Activated CD8-positive, alpha-beta memory T cell treated with anti-CD3 and anti-CD28 coated beads, Interleukin-2, amount 10 ng/mL, durations not matched to agents 7 days and 5 days (primary cell): Measurements from ENCODE around the gene JAKMIP2. TPM values are rescaled to one million over a fixed set of nuclear protein-coding genes. Genes with fewer than 3 reads are reported as not detected.

Experiments
- ATAC-seq: fragments of 150-1000 bp; cut with Tn5 transposase; one replicate; pipeline ENCODE4 v1.10.0; 2021; ENCODE audit warnings: moderate library complexity
- CTCF ChIA-PET: fragments of 350-600 bp; sonication (Branson Sonifier 250); formaldehyde crosslinking; loops from one replicate; lab custom pipeline; 2021; ENCODE audit warnings: antibody characterized with exemption; lab: Charles Lee
- DNase-seq: peaks from one replicate; pipeline ENCODE4 v3.0.0-alpha.2; 2020
- H3K27ac Mint-ChIP-seq: one replicate; pipeline ENCODE4 v1.8.0; 2021; ENCODE audit warnings: mild to moderate bottlenecking, mixed read lengths
- H3K27me3 Mint-ChIP-seq: one replicate; pipeline ENCODE4 v1.8.0; 2021; ENCODE audit warnings: mixed read lengths
- H3K36me3 Mint-ChIP-seq: one replicate; pipeline ENCODE4 v1.8.0; 2021; ENCODE audit warnings: mild to moderate bottlenecking, mixed read lengths
- H3K4me1 Mint-ChIP-seq: one replicate; pipeline ENCODE4 v1.8.0; 2021; ENCODE audit warnings: mixed read lengths
- H3K4me3 Mint-ChIP-seq: one replicate; pipeline ENCODE4 v1.8.0; 2021; ENCODE audit warnings: mild to moderate bottlenecking, moderate library complexity, mixed read lengths
- H3K9me3 Mint-ChIP-seq: one replicate; pipeline ENCODE4 v1.8.0; 2022; ENCODE audit warnings: low read depth, mixed read lengths
- total RNA-seq, 2 experiments: library from RNA; stranded (reverse); gene quantifications; one replicate each; pipeline ENCODE4 v1.2.3, GENCODE V29; 2021

The JAKMIP2 gene
- total RNA-seq, 2 experiments from 2014 or later: 5.2 to 6.1 TPM

DNA sequence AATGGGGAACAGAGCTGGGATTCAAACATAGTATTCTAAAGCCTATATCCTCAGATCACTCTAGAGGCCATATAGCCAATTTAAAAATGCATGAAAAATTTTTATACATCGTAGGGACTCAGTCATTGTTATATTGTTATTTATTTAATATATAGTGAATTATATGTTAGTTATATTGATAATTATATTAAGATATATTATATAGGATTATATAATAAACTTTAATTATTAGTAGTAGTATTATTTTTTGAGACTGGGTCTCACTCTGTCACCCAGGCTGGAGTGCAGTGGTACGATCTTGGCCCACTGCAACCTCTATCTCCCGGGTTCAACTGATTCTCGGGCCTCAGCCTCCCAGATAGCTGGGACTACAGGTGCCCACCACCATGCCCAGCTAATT, 206.9 kb downstream of the JAKMIP2 start:
- no peaks in the 10 kb centered on the region for H3K27me3 Mint-ChIP-seq
- H3K9me3 Mint-ChIP-seq: no peaks in the 10 kb centered on the region
- CTCF ChIA-PET: no interaction called here
- no peak for DNase-seq
- no peaks in the 10 kb centered on the region for H3K4me1 Mint-ChIP-seq
- no peak overlapping the region for H3K27ac Mint-ChIP-seq
- no peak overlapping the region for H3K4me3 Mint-ChIP-seq
- ATAC-seq: no peak
- no peaks in the 10 kb centered on the region for H3K36me3 Mint-ChIP-seq

DNA sequence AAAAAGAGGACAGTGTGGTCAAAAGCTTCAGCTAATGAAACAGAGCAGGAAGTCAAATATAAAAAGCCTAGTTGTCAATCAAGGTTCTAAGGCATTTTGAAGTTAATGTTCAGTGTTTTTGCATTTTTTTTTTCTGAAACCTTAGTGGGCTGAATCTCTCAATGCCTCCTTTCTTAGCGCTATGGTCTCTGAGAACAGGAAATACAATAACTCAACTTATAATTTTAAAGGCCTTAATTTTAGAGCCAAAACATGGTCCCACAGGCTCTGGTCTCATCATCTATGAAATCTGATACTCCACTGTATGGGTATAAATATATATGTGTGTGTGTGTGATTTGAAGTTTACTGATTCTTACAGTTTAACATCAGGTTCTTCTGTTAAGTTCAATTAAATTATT, 209.3 kb downstream of the JAKMIP2 start:
- ATAC-seq (no peak), DNase-seq (no peak)
- CTCF ChIA-PET: no interaction called here
- H3K27me3 Mint-ChIP-seq: no peaks in the 10 kb centered on the region
- no peak overlapping the region for H3K4me3 Mint-ChIP-seq
- no peaks in the 10 kb centered on the region for H3K36me3 Mint-ChIP-seq
- no peaks in the 10 kb centered on the region for H3K4me1 Mint-ChIP-seq
- no peak overlapping the region for H3K27ac Mint-ChIP-seq
- H3K9me3 Mint-ChIP-seq: no peaks in the 10 kb centered on the region

DNA sequence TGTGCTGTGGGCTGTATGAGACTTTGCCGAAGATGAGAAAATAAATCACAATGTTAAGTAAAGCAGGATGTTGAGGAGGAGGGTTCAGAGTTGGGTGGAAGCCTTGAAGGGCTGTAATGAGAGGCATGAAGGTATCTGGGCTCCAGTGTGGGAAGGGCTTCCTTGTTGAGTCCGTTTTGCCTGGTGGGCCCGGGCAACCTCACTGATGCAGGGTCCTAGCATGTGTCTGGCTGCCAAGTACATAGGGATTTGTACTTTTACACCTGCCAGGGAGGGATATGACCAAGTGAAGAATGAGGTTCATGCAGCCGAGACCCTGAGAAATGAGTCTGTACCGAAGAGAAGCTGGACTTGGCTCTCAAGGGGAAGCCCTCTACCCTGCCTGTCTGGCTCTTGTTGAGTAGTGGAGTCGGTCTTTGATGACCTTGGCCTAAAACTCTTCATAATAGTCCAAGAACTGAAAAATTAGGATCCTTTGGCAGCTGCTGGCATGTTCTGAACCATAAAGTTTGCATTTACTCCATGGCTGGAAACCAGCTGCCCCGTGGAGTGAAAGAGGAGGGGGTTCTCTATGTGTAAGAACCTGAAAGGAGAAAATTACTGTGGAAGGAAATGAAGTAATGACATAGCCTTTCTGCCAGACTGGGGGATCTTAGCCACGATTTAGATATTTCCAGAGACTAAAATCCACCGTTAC, 213.7 kb downstream of the JAKMIP2 start:
- H3K27ac Mint-ChIP-seq: no peak overlapping the region
- CTCF ChIA-PET: no interaction called here
- H3K36me3 Mint-ChIP-seq: no peaks in the 10 kb centered on the region
- H3K9me3 Mint-ChIP-seq: no peaks in the 10 kb centered on the region
- no peak for ATAC-seq
- no peaks in the 10 kb centered on the region for H3K27me3 Mint-ChIP-seq
- H3K4me1 Mint-ChIP-seq: no peaks in the 10 kb centered on the region
- H3K4me3 Mint-ChIP-seq: no peak overlapping the region
- DNase-seq: no peak

DNA sequence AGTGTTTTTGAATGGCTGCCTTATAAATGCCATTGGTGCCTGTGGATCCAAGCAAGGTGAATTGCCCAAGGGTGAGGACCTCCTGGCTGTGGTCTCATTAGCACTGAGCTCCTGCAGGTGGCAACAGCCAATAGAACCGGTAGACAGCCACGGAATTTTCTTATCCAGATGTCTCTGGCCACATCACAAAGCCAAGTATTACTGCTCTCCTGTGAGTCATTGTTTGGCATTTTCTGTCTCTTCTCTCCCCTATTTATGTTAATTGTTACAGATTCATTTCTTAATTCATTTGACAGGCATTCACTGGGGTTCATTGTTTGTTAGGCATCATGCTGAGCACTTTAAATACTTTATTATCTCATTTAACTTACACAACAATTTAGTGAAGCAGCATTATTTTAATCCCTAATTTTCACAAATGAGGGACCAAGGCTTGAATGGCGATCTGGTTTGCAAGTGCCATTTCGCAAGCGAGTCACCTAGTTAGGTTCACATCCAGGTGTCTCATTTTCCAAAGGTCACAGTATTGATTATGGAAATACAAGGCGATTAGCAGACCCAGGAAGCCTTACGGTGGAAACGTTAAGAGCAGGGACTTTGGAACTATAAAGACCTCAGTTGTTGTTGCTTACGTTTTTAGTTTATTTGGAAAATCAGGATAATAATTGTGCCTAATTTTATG, 214.5 kb downstream of the JAKMIP2 start:
- no peak overlapping the region for H3K4me3 Mint-ChIP-seq
- ATAC-seq (no peak), DNase-seq (no peak)
- H3K4me1 Mint-ChIP-seq: no peaks in the 10 kb centered on the region
- H3K9me3 Mint-ChIP-seq: no peaks in the 10 kb centered on the region
- H3K36me3 Mint-ChIP-seq: no peaks in the 10 kb centered on the region
- H3K27me3 Mint-ChIP-seq: no peaks in the 10 kb centered on the region
- no peak overlapping the region for H3K27ac Mint-ChIP-seq
- CTCF ChIA-PET: no interaction called here

DNA sequence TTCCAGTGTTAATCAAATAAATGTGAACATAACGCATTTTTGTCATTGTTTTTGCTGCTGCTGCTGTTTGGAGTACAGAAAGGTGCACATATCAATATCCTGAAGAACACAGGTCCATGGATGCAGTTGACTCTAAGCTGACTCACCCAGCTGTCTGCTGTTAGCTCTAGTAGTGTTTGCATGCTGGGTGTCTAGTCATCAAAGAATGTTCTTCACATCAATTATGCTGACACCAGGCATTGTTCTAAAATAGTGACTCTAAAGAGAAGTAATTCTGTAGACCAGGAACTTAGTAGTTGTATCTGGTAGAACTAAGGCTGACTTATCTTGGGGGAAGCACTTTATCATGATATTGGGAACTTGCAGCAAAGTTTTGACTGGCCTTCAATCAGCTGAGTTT, 217.0 kb downstream of the JAKMIP2 start:
- ATAC-seq (no peak), DNase-seq (no peak)
- Mint-ChIP-seq H3K27ac (no peak overlapping the region), H3K36me3 (no peaks in the 10 kb centered on the region), H3K27me3 (no peaks in the 10 kb centered on the region), H3K9me3 (no peaks in the 10 kb centered on the region), H3K4me1 (no peaks in the 10 kb centered on the region), H3K4me3 (no peak overlapping the region)
- CTCF ChIA-PET: no interaction called here

DNA sequence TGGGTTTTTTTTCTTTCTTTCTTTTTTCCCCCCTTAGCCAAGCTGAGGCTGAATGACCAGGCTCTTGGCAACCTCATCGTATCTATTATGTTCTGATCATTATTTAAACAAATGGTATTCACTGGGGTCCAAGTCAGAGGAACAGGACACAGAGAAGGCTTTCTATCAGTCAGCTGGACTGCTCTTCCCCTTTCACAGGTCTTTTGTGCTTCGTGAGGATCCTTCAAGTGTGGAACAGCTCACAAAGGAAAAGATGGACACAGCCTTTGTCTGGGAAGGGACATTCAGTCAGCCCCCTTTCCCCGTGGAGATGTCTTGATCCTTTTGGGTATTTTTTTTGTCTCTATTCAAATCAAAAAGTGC, 218.4 kb downstream of the JAKMIP2 start:
- no peak overlapping the region for H3K4me3 Mint-ChIP-seq
- H3K27me3 Mint-ChIP-seq: no peaks in the 10 kb centered on the region
- CTCF ChIA-PET: no interaction called here
- H3K36me3 Mint-ChIP-seq: no peaks in the 10 kb centered on the region
- H3K9me3 Mint-ChIP-seq: no peaks in the 10 kb centered on the region
- ATAC-seq (no peak), DNase-seq (no peak)
- H3K4me1 Mint-ChIP-seq: no peaks in the 10 kb centered on the region
- H3K27ac Mint-ChIP-seq: no peak overlapping the region

DNA sequence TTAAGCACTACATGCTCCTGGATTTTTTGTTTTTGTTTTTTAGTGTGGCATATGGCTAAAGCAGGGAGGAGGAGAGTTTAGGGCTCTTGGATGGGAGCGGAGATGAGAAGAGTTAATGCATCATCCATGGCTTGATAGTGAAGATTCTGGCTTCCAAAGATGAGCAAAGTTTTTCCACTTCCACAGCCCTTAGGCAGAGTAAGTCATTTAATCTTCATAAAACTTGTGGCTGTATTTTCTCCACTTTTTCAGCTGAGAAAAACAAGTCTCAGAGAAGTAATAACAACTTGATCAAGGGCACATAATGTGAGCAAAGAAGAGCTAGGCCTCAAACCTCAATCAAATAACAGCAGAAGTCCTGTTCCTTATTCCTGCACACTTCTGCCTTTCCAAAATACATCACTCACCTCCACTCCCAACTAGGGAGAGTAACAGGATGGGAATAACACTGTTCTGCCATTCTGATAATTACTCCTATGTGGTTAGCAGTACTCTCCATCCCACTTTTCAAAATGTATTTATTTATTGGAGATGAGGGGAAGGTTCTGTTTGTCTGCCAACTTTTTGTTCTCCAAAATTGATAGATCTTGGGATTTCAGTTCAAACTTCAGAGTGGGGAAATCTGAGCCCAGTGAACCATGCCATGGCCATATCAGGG, 218.9 kb downstream of the JAKMIP2 start:
- DNase-seq (no peak), ATAC-seq (no peak)
- Mint-ChIP-seq H3K27ac (no peak overlapping the region), H3K4me3 (no peak overlapping the region), H3K36me3 (no peaks in the 10 kb centered on the region), H3K27me3 (no peaks in the 10 kb centered on the region), H3K9me3 (no peaks in the 10 kb centered on the region), H3K4me1 (no peaks in the 10 kb centered on the region)
- CTCF ChIA-PET: no interaction called here

DNA sequence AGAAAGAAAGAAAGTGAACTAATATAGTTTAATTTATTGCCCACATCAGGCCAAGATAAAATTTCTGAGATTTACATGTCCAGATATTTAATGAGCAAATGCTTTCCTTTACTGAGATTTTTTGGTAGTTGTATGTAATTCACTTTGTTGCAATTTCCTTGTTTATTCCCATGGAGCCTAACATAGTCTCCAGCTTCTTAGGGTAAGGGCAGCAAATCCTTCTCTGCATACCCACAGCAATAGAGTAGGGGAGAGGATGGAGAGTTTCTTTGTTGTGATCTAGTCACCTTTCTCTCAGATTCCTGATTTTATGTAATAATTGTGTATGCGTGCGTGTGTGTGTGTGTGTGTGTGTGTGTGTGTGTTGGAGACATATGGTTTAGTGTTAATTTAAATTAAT, 221.1 kb downstream of the JAKMIP2 start:
- CTCF ChIA-PET: no interaction called here
- no peaks in the 10 kb centered on the region for H3K36me3 Mint-ChIP-seq
- ATAC-seq (no peak), DNase-seq (no peak)
- no peak overlapping the region for H3K27ac Mint-ChIP-seq
- no peaks in the 10 kb centered on the region for H3K9me3 Mint-ChIP-seq
- no peak overlapping the region for H3K4me3 Mint-ChIP-seq
- H3K4me1 Mint-ChIP-seq: no peaks in the 10 kb centered on the region
- no peaks in the 10 kb centered on the region for H3K27me3 Mint-ChIP-seq

DNA sequence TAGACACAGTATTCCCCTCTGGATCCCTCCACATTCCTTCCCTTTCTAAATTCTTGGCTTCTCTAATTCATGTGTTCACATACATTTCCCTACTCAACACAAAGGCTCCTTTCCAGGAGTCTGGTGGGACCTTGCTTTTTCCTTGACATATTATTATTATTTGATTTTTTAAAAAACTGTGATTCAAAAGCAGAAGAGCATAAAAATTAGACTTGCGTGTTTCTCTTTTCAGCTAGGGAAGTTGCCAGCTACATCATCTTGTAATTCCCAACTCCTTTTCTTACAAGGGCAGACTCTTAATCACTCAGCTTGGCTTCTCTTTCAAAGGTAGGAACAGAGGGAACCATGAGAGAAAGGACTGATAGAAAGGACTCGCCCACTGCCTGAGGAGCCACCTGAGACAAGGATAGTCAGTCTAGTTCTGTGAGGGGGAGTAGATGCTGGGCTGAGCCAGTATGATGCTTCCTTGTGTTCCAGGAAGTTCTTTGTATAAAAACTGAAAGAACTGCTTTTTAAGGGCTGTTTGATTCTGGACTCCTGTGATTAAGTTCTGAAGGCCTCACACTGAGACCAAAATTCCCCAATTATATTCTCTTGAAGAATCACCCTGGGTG, 221.7 kb downstream of the JAKMIP2 start:
- Mint-ChIP-seq H3K27me3 (no peaks in the 10 kb centered on the region), H3K36me3 (no peaks in the 10 kb centered on the region), H3K27ac (no peak overlapping the region), H3K4me1 (no peaks in the 10 kb centered on the region), H3K4me3 (no peak overlapping the region), H3K9me3 (no peaks in the 10 kb centered on the region)
- CTCF ChIA-PET: no interaction called here
- DNase-seq (no peak), ATAC-seq (no peak)

DNA sequence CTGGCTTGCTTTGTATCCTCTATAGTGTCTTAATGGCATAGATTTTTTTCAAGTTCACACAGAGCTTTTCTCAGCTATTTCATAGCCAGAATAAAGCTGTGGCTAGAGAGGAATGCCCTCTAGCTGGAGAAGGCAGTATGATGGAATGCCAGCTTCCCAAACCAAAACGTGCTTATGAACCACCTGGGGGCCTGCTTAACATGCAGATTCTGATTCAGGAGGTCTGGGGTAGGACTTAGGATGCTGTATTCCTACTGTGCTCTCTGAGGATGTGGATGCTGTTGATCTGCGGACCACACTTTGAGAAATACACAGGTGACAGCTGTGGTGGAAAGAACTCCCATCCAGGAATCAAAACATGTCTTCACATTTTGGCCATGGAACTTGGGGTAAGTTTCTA, 222.8 kb downstream of the JAKMIP2 start:
- no peaks in the 10 kb centered on the region for H3K27me3 Mint-ChIP-seq
- ATAC-seq (no peak), DNase-seq (no peak)
- H3K27ac Mint-ChIP-seq: no peak overlapping the region
- H3K4me1 Mint-ChIP-seq: no peaks in the 10 kb centered on the region
- no peak overlapping the region for H3K4me3 Mint-ChIP-seq
- CTCF ChIA-PET: no interaction called here
- no peaks in the 10 kb centered on the region for H3K36me3 Mint-ChIP-seq
- no peaks in the 10 kb centered on the region for H3K9me3 Mint-ChIP-seq

DNA sequence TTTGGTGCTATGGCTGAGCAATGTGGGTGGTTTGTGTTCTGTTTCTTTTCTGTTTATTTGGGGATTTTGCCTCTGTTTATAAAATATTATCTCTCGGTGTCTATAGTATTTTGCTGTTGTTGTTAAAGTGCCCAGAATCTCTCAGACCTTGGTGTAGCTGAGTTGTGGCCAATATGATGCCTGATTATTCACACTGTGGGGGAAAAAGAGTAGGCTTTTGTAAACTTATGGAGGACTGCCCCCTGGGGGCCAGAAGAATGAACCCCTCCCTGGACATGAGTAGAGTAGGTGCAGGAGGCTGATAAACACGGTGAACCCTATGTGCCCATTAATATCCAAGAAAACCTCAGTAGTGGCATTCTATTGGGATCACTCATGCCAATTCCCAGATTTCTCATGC, 223.7 kb downstream of the JAKMIP2 start:
- ATAC-seq: no peak
- Mint-ChIP-seq H3K4me1 (no peaks in the 10 kb centered on the region), H3K4me3 (no peak overlapping the region), H3K27ac (no peak overlapping the region), H3K27me3 (no peaks in the 10 kb centered on the region), H3K9me3 (no peaks in the 10 kb centered on the region), H3K36me3 (no peaks in the 10 kb centered on the region)
- no peak for DNase-seq
- CTCF ChIA-PET: no interaction called here

DNA sequence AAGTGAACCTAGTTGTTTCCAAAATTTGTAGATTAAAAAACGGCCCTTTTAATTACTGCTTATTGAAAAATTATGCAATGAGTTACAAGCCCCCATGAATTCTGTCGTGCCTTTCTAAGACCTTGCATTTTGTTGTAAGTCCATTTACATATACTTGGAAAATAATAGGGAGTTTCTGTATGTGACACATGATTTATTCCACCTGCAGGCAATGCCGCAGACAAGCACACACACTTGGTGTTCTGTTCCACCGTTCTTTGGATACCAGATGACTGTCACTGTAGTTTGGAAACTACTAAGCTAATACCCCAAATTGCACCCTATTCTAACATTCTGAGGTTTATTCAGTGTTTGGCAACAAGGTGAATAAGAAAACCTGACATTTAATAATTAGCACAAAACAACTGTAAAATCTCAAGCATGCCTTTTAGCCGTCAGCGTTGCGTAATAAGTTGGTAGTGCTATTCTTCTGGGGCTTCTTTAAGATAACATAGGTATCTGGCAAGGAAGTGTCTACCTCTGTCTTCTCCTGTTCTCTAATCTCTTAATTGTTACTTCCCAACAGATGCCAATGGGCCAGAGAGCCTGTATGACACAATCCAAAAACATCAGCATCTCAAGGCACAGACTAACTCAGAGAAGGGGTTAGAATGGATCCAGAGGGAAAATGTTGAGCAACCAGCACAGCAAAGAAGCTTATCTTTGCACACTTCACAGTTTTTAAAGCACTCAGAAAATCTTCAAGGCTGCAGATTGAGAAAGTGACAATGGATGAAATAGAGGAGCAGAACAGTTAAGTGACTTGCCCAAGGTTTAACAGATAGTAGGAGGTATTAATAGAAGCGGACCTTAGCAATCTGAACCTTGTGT, 224.4 kb downstream of the JAKMIP2 start:
- CTCF ChIA-PET: no interaction called here
- no peaks in the 10 kb centered on the region for H3K9me3 Mint-ChIP-seq
- no peaks in the 10 kb centered on the region for H3K36me3 Mint-ChIP-seq
- H3K4me3 Mint-ChIP-seq: no peak overlapping the region
- H3K27ac Mint-ChIP-seq: no peak overlapping the region
- H3K27me3 Mint-ChIP-seq: no peaks in the 10 kb centered on the region
- no peaks in the 10 kb centered on the region for H3K4me1 Mint-ChIP-seq
- no peak for DNase-seq
- no peak for ATAC-seq

DNA sequence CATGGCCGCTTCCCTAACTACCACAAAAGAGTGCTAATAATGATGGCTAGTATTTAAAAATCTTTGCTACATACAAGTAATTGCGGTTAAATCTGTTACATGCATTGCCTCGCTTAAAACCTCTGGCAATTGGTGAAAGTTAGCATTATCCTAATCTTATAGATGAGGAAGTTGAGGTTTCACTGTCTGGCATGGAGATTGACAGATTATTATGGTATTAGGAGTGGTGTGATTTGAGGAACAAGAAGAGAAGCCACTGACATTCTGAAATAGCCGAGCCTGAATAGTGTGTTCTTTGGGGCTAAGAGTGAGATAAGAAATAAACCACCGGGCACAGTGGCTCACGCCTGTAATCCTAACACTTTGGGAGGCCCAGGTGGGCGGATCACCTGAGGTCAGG, 227.4 kb downstream of the JAKMIP2 start:
- CTCF ChIA-PET: no interaction called here
- H3K27ac Mint-ChIP-seq: no peak overlapping the region
- no peaks in the 10 kb centered on the region for H3K27me3 Mint-ChIP-seq
- H3K4me1 Mint-ChIP-seq: no peaks in the 10 kb centered on the region
- no peak for DNase-seq
- ATAC-seq: no peak
- H3K4me3 Mint-ChIP-seq: no peak overlapping the region
- no peaks in the 10 kb centered on the region for H3K36me3 Mint-ChIP-seq
- no peaks in the 10 kb centered on the region for H3K9me3 Mint-ChIP-seq
